GM19099 (cell line): Measurements from ENCODE around the gene EPB41.

Experiments
- POLR2A ChIP-seq: IDR thresholded peaks from 3 replicates; pipeline ENCODE4 v1.6.1; 2011; ENCODE audit warnings: low read depth; ENCODE audit not compliant: insufficient read length; ENCODE audit errors: extremely low read depth

The EPB41 gene

GRCh38 chr1:28983091-28983490, 68.7 kb downstream of the EPB41 start:
- TF ChIP-seq POLR2A = no peak

- TF ChIP-seq POLR2A = no peak
These were observed 69.3 kb downstream of the EPB41 start for GRCh38 chr1:28983509-28984310.

- no peak for TF ChIP-seq POLR2A
These were observed 69.9 kb downstream of the EPB41 start for GRCh38 chr1:28984311-28984684.

- no peak for TF ChIP-seq POLR2A
These were observed 71.1 kb downstream of the EPB41 start for GRCh38 chr1:28985427-28985826.

- TF ChIP-seq POLR2A = no peak
These were observed 72.0 kb downstream of the EPB41 start for GRCh38 chr1:28986306-28986910.

- no peak for TF ChIP-seq POLR2A
These were observed 88.4 kb downstream of the EPB41 start for GRCh38 chr1:29002792-29003191.

- no peak for TF ChIP-seq POLR2A
These were observed 89.9 kb downstream of the EPB41 start for GRCh38 chr1:29004288-29004687.

GRCh38 chr1:29004798-29005197, 90.4 kb downstream of the EPB41 start:
- TF ChIP-seq POLR2A = no peak

GRCh38 chr1:29011775-29012174, 97.4 kb downstream of the EPB41 start:
- TF ChIP-seq POLR2A = no peak

- TF ChIP-seq POLR2A = no peak
These were observed 102.9 kb downstream of the EPB41 start for GRCh38 chr1:29017235-29017634.

GRCh38 chr1:29017975-29018712, 103.8 kb downstream of the EPB41 start:
- TF ChIP-seq POLR2A = no peak

GRCh38 chr1:29022620-29023019, 108.3 kb downstream of the EPB41 start:
- no peak for TF ChIP-seq POLR2A

GRCh38 chr1:29029667-29030066, 115.3 kb downstream of the EPB41 start:
- no peak for TF ChIP-seq POLR2A

GRCh38 chr1:29032841-29033240, 118.5 kb downstream of the EPB41 start:
- TF ChIP-seq POLR2A = no peak

- TF ChIP-seq POLR2A = no peak
These were observed 119.6 kb downstream of the EPB41 start for GRCh38 chr1:29033829-29034466.
